OCI-LY1 (cell line): ENCODE results near the gene C11orf52.

Experiments used
- H2AFZ ChIP-seq: fragments of 200-600 bp; sonication (generic), shearing (Covaris generic); 2 replicates; pipeline ENCODE4 v1.6.0; 2014; ENCODE audit warnings: antibody characterized with exemption, mild to moderate bottlenecking, low read length
- H3F3A ChIP-seq: fragments of 200-600 bp; sonication (generic), shearing (Covaris generic); 2 replicates; pipeline ENCODE4 v1.6.0; 2014; ENCODE audit warnings: mild to moderate bottlenecking, antibody characterized with exemption, low read length, moderate library complexity; ENCODE audit not compliant: insufficient read depth
- H3K27ac ChIP-seq: fragments of 200-600 bp; sonication (generic); 2 replicates; pipeline ENCODE4 v1.5.1; 2014; ENCODE audit warnings: low read length, mixed run types, mild to moderate bottlenecking, low read depth; ENCODE audit not compliant: poor library complexity, severe bottlenecking
- H3K27me3 ChIP-seq: fragments of 200-600 bp; sonication (generic); 2 replicates; pipeline ENCODE4 v1.6.0; 2014; ENCODE audit warnings: antibody characterized with exemption, mild to moderate bottlenecking, low read length, moderate library complexity; ENCODE audit not compliant: insufficient read depth
- H3K36me3 ChIP-seq: fragments of 200-600 bp; sonication (generic); 2 replicates; pipeline ENCODE4 v1.6.1; 2014; ENCODE audit warnings: mild to moderate bottlenecking, antibody characterized with exemption, low read length, moderate library complexity, mixed read lengths; ENCODE audit not compliant: insufficient read depth
- H3K4me1 ChIP-seq: fragments of 200-600 bp; sonication (generic); 2 replicates; pipeline ENCODE4 v1.5.1; 2014; ENCODE audit warnings: mild to moderate bottlenecking, low read length, moderate library complexity; ENCODE audit not compliant: insufficient read depth, severe bottlenecking
- H3K4me2 ChIP-seq: fragments of 200-600 bp; sonication (generic), shearing (Covaris generic); 2 replicates; pipeline ENCODE4 v1.6.1; 2014; ENCODE audit warnings: low read length
- H3K4me3 ChIP-seq: fragments of 200-600 bp; sonication (generic); 2 replicates; pipeline ENCODE4 v1.5.1; 2014; ENCODE audit warnings: low read length, low read depth, mild to moderate bottlenecking, mixed read lengths; ENCODE audit not compliant: poor library complexity, severe bottlenecking
- H3K79me2 ChIP-seq: fragments of 200-600 bp; shearing (Covaris generic); 2 replicates; pipeline ENCODE4 v1.6.1; 2016; ENCODE audit warnings: mixed run types, low read length, mixed read lengths; ENCODE audit not compliant: insufficient read depth
- H3K9ac ChIP-seq: fragments of 200-600 bp; sonication (generic), shearing (Covaris generic); 2 replicates; pipeline ENCODE4 v1.6.1; 2014; ENCODE audit warnings: mild to moderate bottlenecking, low read length, mixed read lengths
- H3K9me2 ChIP-seq: fragments of 200-600 bp; sonication (generic), shearing (Covaris generic); 2 replicates; pipeline ENCODE4 v1.6.1; 2014; ENCODE audit warnings: low read depth, mild to moderate bottlenecking, low read length, mixed read lengths
- H3K9me3 ChIP-seq: fragments of 200-600 bp; shearing (Covaris generic); 2 replicates; pipeline ENCODE4 v1.6.1; 2014; ENCODE audit warnings: low read length, mixed read lengths
- H4K20me1 ChIP-seq: fragments of 200-600 bp; sonication (generic), shearing (Covaris generic); 2 replicates; pipeline ENCODE4 v1.6.0; 2016; ENCODE audit warnings: mild to moderate bottlenecking, low read length; ENCODE audit not compliant: insufficient read depth
- CTCF ChIP-seq: fragments of 200-600 bp; sonication (generic), shearing (Covaris generic); IDR thresholded peaks from 2 replicates; pipeline ENCODE4 v1.5.1; 2017; ENCODE audit warnings: mild to moderate bottlenecking, antibody characterized with exemption, low read length, moderate library complexity, mixed read lengths
- EZH2 ChIP-seq: fragments of 200-600 bp; sonication (generic), shearing (Covaris generic); IDR thresholded peaks from 2 replicates; pipeline ENCODE4 v1.8.0; 2017; ENCODE audit warnings: borderline replicate concordance, mixed run types, mild to moderate bottlenecking, antibody characterized with exemption, low read length, moderate library complexity, mixed read lengths

C11orf52 gene

GRCh38 chr11:111906680-111907079, 12.0 kb upstream of the C11orf52 start:
- no peaks in the 10 kb centered on the region for H4K20me1 ChIP-seq
- H2AFZ ChIP-seq: no peak overlapping the region

DNA sequence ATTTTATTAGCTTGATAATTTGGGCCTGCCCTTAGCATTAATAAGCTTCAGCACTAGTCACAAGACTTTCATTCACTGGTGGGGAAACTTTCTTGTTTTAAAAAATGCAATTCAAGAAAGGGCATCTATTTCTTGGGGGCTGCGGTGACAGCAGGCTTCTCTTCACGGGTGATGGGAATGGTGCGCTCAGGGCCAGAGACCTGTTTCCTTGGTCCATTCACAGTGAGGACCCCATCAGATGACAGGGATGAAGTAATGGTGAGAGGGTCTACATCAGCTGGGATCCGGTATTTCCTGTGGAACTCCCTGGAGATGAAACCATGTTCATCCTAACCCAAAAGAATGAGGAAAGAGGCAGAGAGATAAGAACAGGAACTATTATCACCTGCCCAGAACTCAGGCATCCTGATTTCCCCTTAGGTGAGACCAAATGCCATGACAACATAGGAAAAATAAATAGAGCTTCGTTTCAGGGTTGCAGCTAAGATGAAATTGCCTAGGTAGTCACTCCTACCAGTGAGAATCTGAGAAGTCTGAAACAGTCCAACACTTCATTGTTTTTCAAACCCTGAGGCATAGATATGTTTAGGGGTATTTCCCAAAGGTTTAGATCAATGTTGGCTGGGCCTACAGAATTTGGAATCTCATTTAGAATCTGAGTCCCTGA, 9.9 kb upstream of the C11orf52 start:
- H3K4me3 ChIP-seq: no peak overlapping the region
- no peaks in the 10 kb centered on the region for H4K20me1 ChIP-seq
- H3K27ac ChIP-seq: no peak overlapping the region
- peaks cover under 1% of the 10 kb centered on the region; the same call in 1 of the 2 replicates for H3K27me3 ChIP-seq
- no peaks in the 10 kb centered on the region for H3K36me3 ChIP-seq
- no peaks in the 10 kb centered on the region for H3K4me1 ChIP-seq
- no peak overlapping the region for H3K9ac ChIP-seq
- H2AFZ ChIP-seq: no peak overlapping the region
- no peaks in the 10 kb centered on the region for H3K9me3 ChIP-seq
- no peak overlapping the region for H3K4me2 ChIP-seq
- TF ChIP-seq EZH2 (no peak), CTCF (no peak)
- no peaks in the 10 kb centered on the region for H3F3A ChIP-seq
- H3K9me2 ChIP-seq: no peaks in the 10 kb centered on the region
- H3K79me2 ChIP-seq: no peaks in the 10 kb centered on the region

More at GRCh38 chr11:111906680-111907079, 12.0 kb upstream of the C11orf52 start:
- no peak overlapping the region for H3K27ac ChIP-seq
- H3K9me2 ChIP-seq: no peaks in the 10 kb centered on the region
- H3K79me2 ChIP-seq: no peaks in the 10 kb centered on the region
- no peaks in the 10 kb centered on the region for H3K36me3 ChIP-seq
- H3K9ac ChIP-seq: no peak overlapping the region
- 0 out of 2 replicates have a peak, but pooled peaks cover 2% of the 10 kb centered on the region for H3K9me3 ChIP-seq
- no peak overlapping the region for H3K4me2 ChIP-seq
- H3F3A ChIP-seq: no peaks in the 10 kb centered on the region
- TF ChIP-seq CTCF (no peak), EZH2 (no peak)
- no peaks in the 10 kb centered on the region for H3K4me1 ChIP-seq
- no peaks in the 10 kb centered on the region; the same call in 1 of the 2 replicates for H3K27me3 ChIP-seq
- H3K4me3 ChIP-seq: no peak overlapping the region

GRCh38 chr11:111909378-111909777, 9.3 kb upstream of the C11orf52 start:
- no peaks in the 10 kb centered on the region for H3K79me2 ChIP-seq

More at GRCh38 chr11:111909378-111909777, 9.3 kb upstream of the C11orf52 start:
- Histone ChIP-seq H3K36me3 (no peaks in the 10 kb centered on the region), H2AFZ (no peak overlapping the region), H3K9me3 (no peaks in the 10 kb centered on the region), H3K27ac (no peak overlapping the region), H3K9ac (no peak overlapping the region), H3K9me2 (no peaks in the 10 kb centered on the region), H3F3A (no peaks in the 10 kb centered on the region), H3K4me3 (no peak overlapping the region), H4K20me1 (no peaks in the 10 kb centered on the region), H3K4me2 (no peak overlapping the region), H3K4me1 (no peaks in the 10 kb centered on the region), H3K27me3 (peaks cover 6% of the 10 kb centered on the region; the same call in 1 of the 2 replicates)
- TF ChIP-seq CTCF (no peak), EZH2 (no peak)
